Mammary epithelial cell (primary cell): ENCODE results near the gene ZNF121.

Source experiments
- EZH2 ChIP-seq: IDR thresholded peaks from 2 replicates; pipeline ENCODE4 v1.6.1; 2012; ENCODE audit warnings: low read length, inconsistent platforms, borderline replicate concordance
- TF ChIP-seq, protein P1 (sequence below), 2 donors: IDR thresholded peaks in 1 of 2; conservative IDR thresholded peaks in 1 of 2; 2 replicates each; pipeline ENCODE4 v1.5.1; 2011 to 2012; ENCODE audit warnings: inconsistent platforms in 2 of 2, low read length in 2 of 2, mild to moderate bottlenecking in 2 of 2, control low read depth in 1 of 2, low read depth in 1 of 2; ENCODE audit not compliant: insufficient read depth in 1 of 2; ENCODE audit errors: extremely low read depth in 1 of 2

DNA sequence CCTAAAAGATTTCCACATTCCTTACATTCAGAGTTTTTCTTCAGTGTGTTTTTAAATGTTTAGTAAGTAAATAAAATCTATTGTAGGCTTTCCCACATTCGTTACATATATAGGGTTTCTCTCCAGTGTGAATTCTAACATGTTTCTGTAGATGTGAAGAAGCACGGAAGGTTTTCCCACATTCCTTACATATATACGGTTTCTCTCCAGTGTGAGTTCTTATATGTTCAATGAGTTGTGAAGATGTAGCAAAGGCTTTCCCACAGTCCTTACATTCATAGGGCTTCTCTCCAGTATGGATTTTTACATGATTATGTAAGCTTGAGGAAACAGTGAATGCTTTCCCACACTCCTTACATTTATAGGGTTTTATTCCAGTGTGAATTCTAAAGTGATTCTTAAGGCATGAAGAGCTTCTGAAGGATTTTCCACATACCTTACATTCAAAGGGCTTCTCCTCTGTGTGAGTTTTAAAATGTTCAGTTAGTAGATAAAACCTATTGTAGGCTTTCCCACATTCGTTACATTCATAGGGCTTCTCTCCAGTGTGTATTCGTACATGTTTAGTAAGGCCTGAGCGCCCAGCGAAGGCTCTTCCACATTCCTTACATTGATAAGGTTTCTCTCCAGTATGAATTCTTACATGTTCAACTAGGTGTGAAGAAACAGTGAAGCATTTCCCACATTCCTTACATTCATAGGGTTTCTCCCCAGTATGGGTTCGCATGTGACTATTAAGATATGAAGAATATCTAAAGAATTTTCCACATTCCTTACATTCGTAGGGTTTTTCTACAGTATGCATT, 18.2 kb downstream of the ZNF121 start:
- no peak for TF ChIP-seq EZH2
- TF ChIP-seq, protein P1, sequence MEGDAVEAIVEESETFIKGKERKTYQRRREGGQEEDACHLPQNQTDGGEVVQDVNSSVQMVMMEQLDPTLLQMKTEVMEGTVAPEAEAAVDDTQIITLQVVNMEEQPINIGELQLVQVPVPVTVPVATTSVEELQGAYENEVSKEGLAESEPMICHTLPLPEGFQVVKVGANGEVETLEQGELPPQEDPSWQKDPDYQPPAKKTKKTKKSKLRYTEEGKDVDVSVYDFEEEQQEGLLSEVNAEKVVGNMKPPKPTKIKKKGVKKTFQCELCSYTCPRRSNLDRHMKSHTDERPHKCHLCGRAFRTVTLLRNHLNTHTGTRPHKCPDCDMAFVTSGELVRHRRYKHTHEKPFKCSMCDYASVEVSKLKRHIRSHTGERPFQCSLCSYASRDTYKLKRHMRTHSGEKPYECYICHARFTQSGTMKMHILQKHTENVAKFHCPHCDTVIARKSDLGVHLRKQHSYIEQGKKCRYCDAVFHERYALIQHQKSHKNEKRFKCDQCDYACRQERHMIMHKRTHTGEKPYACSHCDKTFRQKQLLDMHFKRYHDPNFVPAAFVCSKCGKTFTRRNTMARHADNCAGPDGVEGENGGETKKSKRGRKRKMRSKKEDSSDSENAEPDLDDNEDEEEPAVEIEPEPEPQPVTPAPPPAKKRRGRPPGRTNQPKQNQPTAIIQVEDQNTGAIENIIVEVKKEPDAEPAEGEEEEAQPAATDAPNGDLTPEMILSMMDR (conservative IDR thresholded peaks at IDR 0.05 in 1 of 2, IDR thresholded peaks at IDR 0.05 in 1 of 2; ENCODE audit: extremely low read depth in 1 of 2, insufficient read depth in 1 of 2, low read depth in 1 of 2, low read length in 2 of 2), result no peak
